A549 (cell line): ENCODE data around the gene SETBP1. TPM values are rescaled to one million over a fixed set of nuclear protein-coding genes. Genes with fewer than 3 reads are reported as not detected.

ENCODE experiments used
- ATAC-seq, 2 experiments: fragments of 200-7000 bp in 1 of 2; fragments of >200 bp in 1 of 2; cut with Nextera tagmentation in 1 of 2; cut with Tn5 transposase in 1 of 2; 3 replicates each; pipeline versions ENCODE4 v1.8.0 to v1.9.1; 2018 to 2020; ENCODE audit warnings: mild to moderate bottlenecking in 1 of 2, moderate library complexity in 1 of 2
- CTCF ChIA-PET: fragments of 300-600 bp; sonication (Branson Sonifier 250); formaldehyde crosslinking; extraction: SDS; loops from one replicate; lab custom pipeline; 2021; ENCODE audit warnings: antibody characterized with exemption, inconsistent platforms; lab: Yijun Ruan, JAX
- POLR2A ChIA-PET: fragments of 350-600 bp; formaldehyde crosslinking; extraction: SDS; loops from one replicate; lab custom pipeline; 2021; ENCODE audit warnings: antibody characterized with exemption, inconsistent platforms; lab: Yijun Ruan, JAX
- DNase-seq, 2 experiments: peaks; one replicate each; pipeline versions ENCODE4 v3.0.0 to v3.0.0-alpha.2; 2011 to 2016; ENCODE audit warnings: low read depth in 1 of 2, low spot score in 1 of 2
- FAIRE-seq: peaks from 2 replicates; lab custom pipeline; 2011; peaks lifted over from hg19 to GRCh38; lab: Jason Lieb, UNC
- H3K27ac ChIP-seq, 2 experiments: fragments of >200 bp; sonication (Bioruptor Twin); formaldehyde crosslinking; 3 replicates each; pipeline ENCODE4 v1.5.1; 2016 to 2017
- H3K4me1 ChIP-seq: fragments of >200 bp; sonication (Bioruptor Twin); formaldehyde crosslinking; 3 replicates; pipeline ENCODE4 v1.6.1; 2016
- H3K4me2 ChIP-seq: fragments of >200 bp; sonication (Bioruptor Twin); formaldehyde crosslinking; 3 replicates; pipeline ENCODE4 v1.6.1; 2016
- H3K4me3 ChIP-seq: fragments of >200 bp; sonication (Bioruptor Twin); formaldehyde crosslinking; 3 replicates; pipeline ENCODE4 v1.5.1; 2016
- H3K9me3 ChIP-seq: fragments of >200 bp; sonication (Bioruptor Twin); formaldehyde crosslinking; 3 replicates; pipeline ENCODE4 v1.6.1; 2016
- BHLHE40 ChIP-seq: IDR thresholded peaks from 2 replicates; pipeline ENCODE4 v1.6.1; 2012; ENCODE audit warnings: low read depth, low read length, inconsistent platforms
- CEBPB ChIP-seq, 2 experiments: fragments of >200 bp in 1 of 2; sonication (Bioruptor Twin) in 1 of 2; formaldehyde crosslinking in 1 of 2; IDR thresholded peaks; 2 replicates each; pipeline ENCODE4 v1.6.1; 2012 to 2016
- EHMT2 ChIP-seq: fragments of 200-600 bp; sonication (generic); IDR thresholded peaks from 2 replicates; pipeline ENCODE4 v1.6.1; 2016; ENCODE audit warnings: antibody characterized with exemption, low read depth, mild to moderate bottlenecking, moderate library complexity
- ESRRA ChIP-seq: fragments of 150-350 bp; IDR thresholded peaks from 2 replicates; pipeline ENCODE4 v1.6.1; 2014; ENCODE audit warnings: mild to moderate bottlenecking, low read length, borderline replicate concordance
- FOSB ChIP-seq: fragments of 250-450 bp; sonication (Bioruptor Pico); IDR thresholded peaks from 2 replicates; pipeline ENCODE4 v1.5.0; 2020; ENCODE audit warnings: mild to moderate bottlenecking, moderate library complexity
- FOXS1 ChIP-seq: fragments of 250-450 bp; sonication (Bioruptor Pico); IDR thresholded peaks from 2 replicates; pipeline ENCODE4 v1.5.0; 2020; ENCODE audit warnings: mild to moderate bottlenecking, moderate library complexity
- HES2 ChIP-seq: fragments of >200 bp; sonication (Bioruptor Twin); formaldehyde crosslinking; IDR thresholded peaks from 2 replicates; pipeline ENCODE4 v1.6.1; 2016
- HEYL ChIP-seq: fragments of 250-450 bp; sonication (Bioruptor Pico); IDR thresholded peaks from 2 replicates; pipeline ENCODE4 v1.8.0; 2021; ENCODE audit warnings: mild to moderate bottlenecking, moderate library complexity
- HOXA7 ChIP-seq: fragments of 250-450 bp; sonication (Bioruptor Pico); IDR thresholded peaks from 2 replicates; pipeline ENCODE4 v1.5.0; 2020; ENCODE audit warnings: mild to moderate bottlenecking, moderate library complexity
- HOXB13 ChIP-seq: fragments of 250-450 bp; sonication (Bioruptor Pico); IDR thresholded peaks from 2 replicates; pipeline ENCODE4 v1.5.0; 2020; ENCODE audit warnings: low read depth, mild to moderate bottlenecking, moderate library complexity
- JUN ChIP-seq, 2 experiments: fragments of >200 bp; sonication (Bioruptor Twin); formaldehyde crosslinking; IDR thresholded peaks; 2 replicates in 1 of 2; 3 replicates in 1 of 2; pipeline ENCODE4 v1.6.1; 2016 to 2017
- KDM1A ChIP-seq: fragments of 200-600 bp; sonication (generic); IDR thresholded peaks from 2 replicates; pipeline ENCODE4 v1.6.1; 2016; ENCODE audit warnings: low read depth, mild to moderate bottlenecking
- KDM5A ChIP-seq: fragments of 200-600 bp; sonication (generic); IDR thresholded peaks from 2 replicates; pipeline ENCODE4 v1.6.1; 2016; ENCODE audit warnings: antibody characterized with exemption, mild to moderate bottlenecking
- NFE2L2 ChIP-seq: fragments of 150-350 bp; conservative IDR thresholded peaks from 2 replicates; pipeline ENCODE4 v1.6.1; 2014; ENCODE audit warnings: low read length
- PHF8 ChIP-seq: fragments of 200-600 bp; sonication (generic); IDR thresholded peaks from 2 replicates; pipeline ENCODE4 v1.6.1; 2016; ENCODE audit warnings: low read depth, mild to moderate bottlenecking, antibody characterized with exemption, moderate library complexity, borderline replicate concordance
- POLR2A ChIP-seq: IDR thresholded peaks from 2 replicates; pipeline ENCODE4 v1.6.1; 2012; ENCODE audit warnings: mild to moderate bottlenecking, low read length
- RCOR1 ChIP-seq: fragments of 150-350 bp; IDR thresholded peaks from 2 replicates; pipeline ENCODE4 v1.6.1; 2014; ENCODE audit warnings: antibody characterized with exemption, low read length, low read depth
- REST ChIP-seq: fragments of 200-600 bp; sonication (generic); IDR thresholded peaks from 2 replicates; pipeline ENCODE4 v1.6.1; 2016; ENCODE audit warnings: antibody characterized with exemption, mild to moderate bottlenecking, moderate library complexity
- RNF2 ChIP-seq: fragments of 200-600 bp; sonication (generic); IDR thresholded peaks from 2 replicates; pipeline ENCODE4 v1.6.1; 2016; ENCODE audit warnings: low read depth, mild to moderate bottlenecking, antibody characterized with exemption, moderate library complexity, borderline replicate concordance
- SMC3 ChIP-seq: fragments of >200 bp; sonication (Bioruptor Twin); formaldehyde crosslinking; IDR thresholded peaks from 3 replicates; pipeline ENCODE4 v1.6.1; 2018; ENCODE audit warnings: inconsistent platforms
- SREBF2 ChIP-seq: fragments of 450-650 bp; IDR thresholded peaks from 2 replicates; pipeline ENCODE4 v1.6.1; 2014; ENCODE audit warnings: mild to moderate bottlenecking, moderate library complexity
- USF2 ChIP-seq: fragments of 450-650 bp; IDR thresholded peaks from 2 replicates; pipeline ENCODE4 v1.6.1; 2014; ENCODE audit warnings: antibody characterized with exemption
- WGBS: methylation state at CpG from one replicate; pipeline ENCODE4 v1.1.6; 2017; ENCODE audit errors: missing lambda C conversion rate; 5-methylcytosine and 5-hydroxymethylcytosine counted together
- polyA plus RNA-seq, 4 experiments: library from polyadenylated mRNA; depleted of rRNA in 3 of 4; stranded (reverse); fragments of >200 nt; fragmentation: RNase III in 1 of 4; extraction: RNeasy Plus Mini Kit Qiagen cat#74134 plus additional on column Dnase treatment in 1 of 4; gene quantifications; 2 replicates in 3 of 4; 3 replicates in 1 of 4; pipeline ENCODE4 v1.2.3, GENCODE V29; 2011 to 2017
- TF ChIP-seq, protein P1 (sequence below): IDR thresholded peaks from 2 replicates; pipeline ENCODE4 v1.6.1; 2012
- TF ChIP-seq, protein P2 (sequence below): fragments of >200 bp; sonication (Bioruptor Twin); formaldehyde crosslinking; IDR thresholded peaks from 3 replicates; pipeline ENCODE4 v1.6.1; 2016
- TF ChIP-seq, protein P3 (sequence below): fragments of 150-350 bp; IDR thresholded peaks from 2 replicates; pipeline ENCODE4 v1.6.1; 2014; ENCODE audit warnings: low read depth, mild to moderate bottlenecking, low read length

The SETBP1 gene
- polyA plus RNA-seq, 2 of the 4 experiments (the other 2 are of a cell fraction), result 0.50 to 1.9 TPM

- no peaks in the 10 kb centered on the region for H3K4me1 ChIP-seq
- no peak overlapping the region for H3K27ac ChIP-seq
- no peak for DNase-seq
- WGBS, result 22% methylated on average over 3 of the region's 3 CpGs
- ChIA-PET CTCF (no interaction called here), POLR2A (no interaction called here)
- FAIRE-seq, result no peak
- no peak for TF ChIP-seq KDM5A
- no peak for TF ChIP-seq CEBPB (IDR thresholded peaks at IDR 0.05)
- no peak for TF ChIP-seq JUN (IDR thresholded peaks at IDR 0.05)
- TF ChIP-seq SMC3, result no peak
- TF ChIP-seq, protein P1, sequence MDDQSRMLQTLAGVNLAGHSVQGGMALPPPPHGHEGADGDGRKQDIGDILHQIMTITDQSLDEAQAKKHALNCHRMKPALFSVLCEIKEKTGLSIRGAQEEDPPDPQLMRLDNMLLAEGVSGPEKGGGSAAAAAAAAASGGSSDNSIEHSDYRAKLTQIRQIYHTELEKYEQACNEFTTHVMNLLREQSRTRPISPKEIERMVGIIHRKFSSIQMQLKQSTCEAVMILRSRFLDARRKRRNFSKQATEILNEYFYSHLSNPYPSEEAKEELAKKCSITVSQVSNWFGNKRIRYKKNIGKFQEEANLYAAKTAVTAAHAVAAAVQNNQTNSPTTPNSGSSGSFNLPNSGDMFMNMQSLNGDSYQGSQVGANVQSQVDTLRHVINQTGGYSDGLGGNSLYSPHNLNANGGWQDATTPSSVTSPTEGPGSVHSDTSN, result no peak
- TF ChIP-seq, protein P2, sequence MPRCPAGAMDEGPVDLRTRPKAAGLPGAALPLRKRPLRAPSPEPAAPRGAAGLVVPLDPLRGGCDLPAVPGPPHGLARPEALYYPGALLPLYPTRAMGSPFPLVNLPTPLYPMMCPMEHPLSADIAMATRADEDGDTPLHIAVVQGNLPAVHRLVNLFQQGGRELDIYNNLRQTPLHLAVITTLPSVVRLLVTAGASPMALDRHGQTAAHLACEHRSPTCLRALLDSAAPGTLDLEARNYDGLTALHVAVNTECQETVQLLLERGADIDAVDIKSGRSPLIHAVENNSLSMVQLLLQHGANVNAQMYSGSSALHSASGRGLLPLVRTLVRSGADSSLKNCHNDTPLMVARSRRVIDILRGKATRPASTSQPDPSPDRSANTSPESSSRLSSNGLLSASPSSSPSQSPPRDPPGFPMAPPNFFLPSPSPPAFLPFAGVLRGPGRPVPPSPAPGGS, result no peak
- no peak for TF ChIP-seq SREBF2
- no peak for TF ChIP-seq RCOR1
- TF ChIP-seq KDM1A, result no peak
- TF ChIP-seq USF2, result no peak
- no peak for TF ChIP-seq EHMT2
- no peak for TF ChIP-seq RNF2
- TF ChIP-seq POLR2A, result no peak
- TF ChIP-seq HEYL, result no peak
- no peak for TF ChIP-seq FOXS1 (CRISPR knock-in tag)
- TF ChIP-seq, protein P3, sequence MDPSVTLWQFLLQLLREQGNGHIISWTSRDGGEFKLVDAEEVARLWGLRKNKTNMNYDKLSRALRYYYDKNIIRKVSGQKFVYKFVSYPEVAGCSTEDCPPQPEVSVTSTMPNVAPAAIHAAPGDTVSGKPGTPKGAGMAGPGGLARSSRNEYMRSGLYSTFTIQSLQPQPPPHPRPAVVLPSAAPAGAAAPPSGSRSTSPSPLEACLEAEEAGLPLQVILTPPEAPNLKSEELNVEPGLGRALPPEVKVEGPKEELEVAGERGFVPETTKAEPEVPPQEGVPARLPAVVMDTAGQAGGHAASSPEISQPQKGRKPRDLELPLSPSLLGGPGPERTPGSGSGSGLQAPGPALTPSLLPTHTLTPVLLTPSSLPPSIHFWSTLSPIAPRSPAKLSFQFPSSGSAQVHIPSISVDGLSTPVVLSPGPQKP, result no peak
- no peak for TF ChIP-seq HES2
- TF ChIP-seq PHF8, result no peak
- TF ChIP-seq BHLHE40, result no peak
- TF ChIP-seq HOXA7 (CRISPR knock-in tag), result no peak
- no peak overlapping the region for H3K4me2 ChIP-seq
- ATAC-seq, result no peak
- no peak overlapping the region for H3K4me3 ChIP-seq
- no peaks in the 10 kb centered on the region for H3K9me3 ChIP-seq
Measured at GRCh38 chr18:44961288-44961995, 280.8 kb downstream of the SETBP1 start.

DNA sequence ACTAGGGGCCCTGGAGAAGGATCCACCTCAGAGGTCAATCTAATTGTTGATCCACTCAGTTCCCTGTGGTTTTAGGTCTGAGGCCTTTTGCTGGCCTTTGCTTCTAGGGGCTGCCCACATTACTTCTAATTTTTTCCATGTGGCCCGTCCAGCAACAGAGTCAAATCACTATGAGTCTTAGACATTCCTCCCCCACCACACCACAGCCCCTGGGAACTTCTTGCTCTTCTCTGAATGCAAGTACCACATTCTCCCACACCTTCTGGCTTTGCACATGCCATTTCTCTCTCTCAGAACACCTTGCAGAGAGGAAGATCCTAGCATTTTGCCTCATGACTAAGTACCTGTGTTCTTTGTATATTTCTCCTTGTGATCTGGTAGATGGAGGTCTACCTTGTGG is 286.9 kb downstream of the SETBP1 start:
- H3K9me3 ChIP-seq, result no peaks in the 10 kb centered on the region
- no peak overlapping the region for H3K4me3 ChIP-seq
- CTCF ChIA-PET, result no interaction called here
- 67% methylated on average over 1 of the region's 1 CpG for WGBS
- no peak overlapping the region for H3K4me2 ChIP-seq
- ATAC-seq, result no peak
- FAIRE-seq, result no peak
- no peak for TF ChIP-seq BHLHE40
- TF ChIP-seq, all 56 proteins: peak for 0
- POLR2A ChIA-PET, result no interaction called here
- DNase-seq, result no peak
- H3K4me1 ChIP-seq, result no peaks in the 10 kb centered on the region
- H3K27ac ChIP-seq, result no peak overlapping the region

- Histone ChIP-seq H3K4me3 (no peak overlapping the region), H3K27ac (no peak overlapping the region), H3K4me2 (no peak overlapping the region), H3K9me3 (no peaks in the 10 kb centered on the region), H3K4me1 (no peaks in the 10 kb centered on the region)
- ChIA-PET CTCF (no interaction called here), POLR2A (no interaction called here)
- no peak for FAIRE-seq
- no peak for ATAC-seq
- WGBS, result 50% methylated on average over 2 of the region's 2 CpGs
- no peak for DNase-seq
- no peak for TF ChIP-seq HOXB13 (CRISPR knock-in tag)
- TF ChIP-seq FOSB (CRISPR knock-in tag), result no peak
- TF ChIP-seq, protein P3, result no peak
- no peak for TF ChIP-seq KDM5A
- TF ChIP-seq REST, result no peak
- no peak for TF ChIP-seq ESRRA
- no peak for TF ChIP-seq EHMT2
- TF ChIP-seq CEBPB (IDR thresholded peaks at IDR 0.05), result no peak
- no peak for TF ChIP-seq HOXA7 (CRISPR knock-in tag)
- TF ChIP-seq NFE2L2, result no peak
Measured at GRCh38 chr18:44968336-44968735, 287.6 kb downstream of the SETBP1 start.
